GM20000 (cell line): Measurements from ENCODE around the gene HES4.
"Not testable (repeated sequence)": the region's sequence is repeated elsewhere in the genome, so short reads cannot be mapped to it uniquely, and the experiment has no call there.

Experiments used
- DNase-seq: peaks from one replicate; pipeline ENCODE4 v3.0.0; 2012; ENCODE audit warnings: low spot score
- TF ChIP-seq, protein P1 (sequence below): IDR thresholded peaks from 2 replicates; pipeline ENCODE4 v1.5.1; 2012; ENCODE audit warnings: mild to moderate bottlenecking, control low read depth; ENCODE audit errors: extremely low read depth, missing control alignments

Gene HES4

DNA sequence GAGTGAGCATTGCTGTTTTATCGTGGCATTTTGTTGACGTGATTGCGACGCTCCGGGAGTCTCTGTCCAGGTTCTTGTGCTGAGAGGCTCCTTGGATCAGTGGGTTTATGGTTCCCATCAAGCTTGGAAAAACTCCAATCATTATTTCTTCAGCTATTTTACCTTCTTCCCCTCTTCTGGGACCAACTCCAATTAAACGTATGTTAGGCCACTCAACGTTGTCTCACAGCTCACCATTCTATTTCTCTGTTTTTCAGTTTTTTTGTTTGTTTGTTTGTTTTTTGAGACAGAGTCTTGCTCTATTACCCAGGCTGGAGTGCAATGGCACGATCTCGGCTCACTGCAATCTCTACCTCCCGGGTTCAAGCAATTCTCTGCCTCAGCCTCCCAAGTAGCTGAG, 8.0 kb downstream of the HES4 start:
- TF ChIP-seq, protein P1, sequence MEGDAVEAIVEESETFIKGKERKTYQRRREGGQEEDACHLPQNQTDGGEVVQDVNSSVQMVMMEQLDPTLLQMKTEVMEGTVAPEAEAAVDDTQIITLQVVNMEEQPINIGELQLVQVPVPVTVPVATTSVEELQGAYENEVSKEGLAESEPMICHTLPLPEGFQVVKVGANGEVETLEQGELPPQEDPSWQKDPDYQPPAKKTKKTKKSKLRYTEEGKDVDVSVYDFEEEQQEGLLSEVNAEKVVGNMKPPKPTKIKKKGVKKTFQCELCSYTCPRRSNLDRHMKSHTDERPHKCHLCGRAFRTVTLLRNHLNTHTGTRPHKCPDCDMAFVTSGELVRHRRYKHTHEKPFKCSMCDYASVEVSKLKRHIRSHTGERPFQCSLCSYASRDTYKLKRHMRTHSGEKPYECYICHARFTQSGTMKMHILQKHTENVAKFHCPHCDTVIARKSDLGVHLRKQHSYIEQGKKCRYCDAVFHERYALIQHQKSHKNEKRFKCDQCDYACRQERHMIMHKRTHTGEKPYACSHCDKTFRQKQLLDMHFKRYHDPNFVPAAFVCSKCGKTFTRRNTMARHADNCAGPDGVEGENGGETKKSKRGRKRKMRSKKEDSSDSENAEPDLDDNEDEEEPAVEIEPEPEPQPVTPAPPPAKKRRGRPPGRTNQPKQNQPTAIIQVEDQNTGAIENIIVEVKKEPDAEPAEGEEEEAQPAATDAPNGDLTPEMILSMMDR, result no peak
- no peak for DNase-seq

DNA sequence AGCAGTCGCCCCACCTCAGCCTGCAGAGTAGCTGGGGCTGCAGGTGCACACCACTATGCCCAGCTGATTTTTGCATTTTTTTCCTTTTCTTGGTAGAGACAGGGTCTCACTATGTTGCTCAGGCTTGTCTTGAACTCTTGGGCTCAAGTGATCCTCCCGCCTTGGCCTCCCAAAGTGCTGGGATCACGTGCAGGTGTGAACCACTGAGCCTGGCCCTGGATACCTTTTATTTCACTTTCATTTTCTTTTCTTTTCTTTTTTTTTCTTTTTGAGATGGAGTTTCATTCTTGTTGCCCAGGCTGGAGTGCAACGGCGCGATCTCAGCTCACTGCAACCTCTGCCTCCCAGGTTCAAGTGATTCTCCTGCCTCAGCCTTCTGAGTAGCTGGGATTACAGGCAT, 8.6 kb downstream of the HES4 start:
- not testable (repeated sequence) for DNase-seq

DNA sequence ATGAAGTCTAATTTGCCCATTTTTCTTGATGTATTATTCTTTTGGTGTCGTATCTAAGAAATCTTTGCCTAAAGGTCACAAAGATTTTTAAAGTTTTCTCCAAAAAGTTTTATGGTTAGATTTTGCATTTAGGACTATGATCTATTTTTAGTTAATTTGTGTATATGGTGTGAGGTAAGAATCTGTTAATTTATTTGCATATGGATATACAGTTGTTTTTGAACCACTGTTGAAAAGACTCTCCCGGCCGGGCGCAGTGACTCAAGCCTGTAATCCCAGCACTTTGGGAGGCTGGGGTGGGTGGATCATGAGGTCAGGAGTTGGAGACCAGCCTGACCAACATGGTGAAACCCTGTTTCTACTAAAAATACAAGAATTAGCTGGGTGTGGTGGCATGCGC, 11.8 kb downstream of the HES4 start:
- DNase-seq, result not testable (repeated sequence)

DNA sequence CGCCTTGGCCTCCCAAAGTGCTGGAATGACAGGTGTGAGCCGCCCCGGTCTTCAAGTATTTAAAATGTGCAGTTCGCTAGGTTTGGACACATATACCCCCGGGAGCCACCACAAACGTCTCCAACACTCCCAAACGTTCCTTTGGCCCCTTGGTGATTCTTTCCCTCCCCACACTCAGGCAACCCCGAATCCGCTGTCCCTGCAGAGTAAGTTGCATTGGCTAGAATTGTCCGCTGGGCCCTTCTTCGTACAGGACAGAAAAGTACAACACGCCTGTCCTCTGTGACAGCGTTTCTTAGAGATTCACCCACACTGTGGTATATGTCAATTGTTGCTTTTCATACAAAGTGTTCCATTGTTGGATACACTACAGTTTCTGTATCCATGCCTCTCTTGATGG, 14.8 kb downstream of the HES4 start:
- DNase-seq, result no peak
- TF ChIP-seq, protein P1, result no peak

GRCh38 chr1:984476-984814, 15.5 kb downstream of the HES4 start:
- DNase-seq, result no peak
- TF ChIP-seq, protein P1, result no peak

DNA sequence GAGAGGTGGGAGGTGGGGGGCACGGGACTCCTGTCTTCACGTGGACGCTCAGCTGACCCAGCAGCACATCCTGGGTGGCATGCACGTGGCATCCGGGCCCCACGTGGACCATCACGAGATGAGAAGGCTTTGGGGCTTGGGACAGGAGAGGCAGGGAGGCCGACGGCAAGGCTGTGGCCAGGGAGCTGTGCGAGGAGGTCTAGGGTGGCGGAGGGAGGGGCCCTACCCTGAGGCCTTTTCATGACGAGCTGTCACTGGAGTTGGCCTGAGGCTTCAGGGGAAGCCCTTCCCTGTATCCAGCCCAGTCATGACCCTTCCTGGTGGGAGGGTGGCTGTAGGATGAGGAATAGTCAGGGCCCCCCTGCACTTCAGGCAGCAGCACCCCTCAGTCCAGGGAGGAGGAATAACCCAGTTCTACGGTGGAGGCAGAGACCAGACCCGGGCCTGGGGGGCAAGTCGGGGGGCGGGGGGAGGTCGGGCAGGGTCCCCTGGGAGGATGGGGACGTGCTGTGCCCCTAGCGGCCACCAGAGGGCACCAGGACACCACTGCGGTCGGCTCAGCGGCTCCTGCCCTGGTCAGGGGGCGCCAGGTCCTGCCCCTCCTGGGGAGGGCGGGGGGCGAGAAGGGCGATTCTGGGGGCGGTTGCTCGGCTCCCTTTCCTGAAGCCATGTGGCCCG, 16.0 kb downstream of the HES4 start:
- TF ChIP-seq, protein P1, result peak; percentile 66
- DNase-seq, result peak; percentile 86

- TF ChIP-seq, protein P1, result no peak
- no peak for DNase-seq
These were observed 17.0 kb downstream of the HES4 start for GRCh38 chr1:982765-983436.

DNA sequence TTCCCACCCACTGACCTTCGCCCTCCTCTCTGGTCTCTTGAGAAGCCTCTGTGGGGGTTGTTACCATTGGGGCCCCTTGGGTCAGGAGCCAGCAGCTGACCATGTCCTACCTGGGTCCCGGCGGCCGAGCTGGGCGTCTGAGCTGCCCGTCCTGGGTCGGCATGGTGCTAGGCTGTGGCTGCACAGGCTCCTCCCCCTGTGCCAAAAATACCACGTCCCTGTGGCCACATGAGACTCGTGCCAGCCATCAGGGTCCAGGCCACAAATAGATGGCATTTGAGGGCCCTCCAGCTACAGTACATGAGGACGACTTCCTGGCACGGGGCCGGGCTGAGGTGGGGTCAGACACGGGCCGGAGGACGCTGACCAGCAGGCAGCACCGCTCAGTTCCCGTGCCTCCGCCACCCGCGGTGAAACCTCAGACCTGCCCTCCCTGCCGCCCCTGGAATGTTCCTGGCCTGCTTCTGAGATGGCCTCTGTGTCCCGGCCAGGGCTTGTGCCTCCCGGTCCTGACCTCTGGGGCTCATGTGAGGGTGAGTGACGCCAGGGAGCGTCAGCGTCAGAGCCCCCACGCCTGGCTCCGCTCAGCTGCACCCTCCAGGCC, 17.8 kb downstream of the HES4 start, which contains the start of gene PERM1:
Gene PERM1 (minus strand): TSS at position 139 of the 604 bp plus-strand sequence. CDS start 1,064 bp downstream, outside the sequence.
- DNase-seq, result no peak
- TF ChIP-seq, protein P1, result no peak
